HL-60/S4 treated with phorbol 12-myristate 13-acetate at 8.2 ng/mL for 4 days and 3 days (cell line): ENCODE measurements around the gene NPPC.
"Not testable (repeated sequence)": the region's sequence is repeated elsewhere in the genome, so short reads cannot be mapped to it uniquely, and the experiment has no call there.

ENCODE experiments used
- in situ Hi-C: fragments of 300-500 bp; cut with MboI; formaldehyde crosslinking; loops from 2 replicates; pipeline ENCODE4 v1.15.0; 2022; ENCODE audit warnings: low sequenced_read_pairs

Gene NPPC

DNA sequence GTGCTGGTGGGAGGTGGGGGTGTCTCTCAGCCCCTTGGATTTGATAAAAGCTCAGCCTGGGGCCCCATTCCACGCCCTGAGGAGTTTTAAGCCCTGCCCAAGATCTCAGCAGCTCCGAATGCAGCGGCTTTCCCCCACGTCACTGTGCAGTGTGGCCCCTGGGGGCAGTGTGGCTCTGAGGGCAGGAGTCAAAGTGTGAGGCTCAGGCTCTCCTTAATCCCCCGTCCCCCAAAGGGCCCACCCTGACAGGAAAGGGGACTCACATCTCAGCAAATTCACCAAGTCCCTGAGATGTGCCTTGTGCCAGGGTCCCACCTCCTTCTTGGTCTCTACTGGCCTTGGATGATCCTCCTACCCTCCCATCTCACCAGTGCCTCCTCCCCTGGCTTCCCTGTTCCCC lies 25.2 kb downstream of the NPPC start:
- in situ Hi-C loops, result loop anchor here (25.0 kb wide), 2 partner anchors 411 to 536 kb away; no protein-coding TSS in a partner anchor

DNA sequence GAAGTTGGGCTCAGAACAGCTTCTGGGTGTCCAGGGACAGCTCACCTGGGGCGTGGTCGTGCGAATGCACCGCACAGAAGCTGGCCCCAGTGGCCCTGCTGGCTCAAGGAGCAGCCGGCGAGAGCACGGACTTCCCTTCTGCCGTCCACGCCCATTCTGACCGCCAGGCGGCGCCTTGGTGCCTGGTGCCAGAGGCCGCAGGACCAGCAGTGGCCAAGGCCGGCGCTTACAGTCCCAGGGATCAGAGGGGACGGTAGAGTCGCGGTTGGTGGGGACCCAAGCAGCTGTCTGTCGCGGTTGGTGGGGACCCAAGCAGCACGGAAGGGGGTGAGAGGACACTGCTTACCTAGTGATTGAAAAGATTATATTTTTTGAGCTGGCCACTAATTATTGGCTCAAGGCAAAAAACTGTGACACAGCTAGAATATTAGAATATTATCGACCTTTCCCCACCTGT lies 25.7 kb downstream of the NPPC start:
- in situ Hi-C loops, result loop anchor here (25.0 kb wide), 2 partner anchors 412 to 537 kb away; no protein-coding TSS in a partner anchor

DNA sequence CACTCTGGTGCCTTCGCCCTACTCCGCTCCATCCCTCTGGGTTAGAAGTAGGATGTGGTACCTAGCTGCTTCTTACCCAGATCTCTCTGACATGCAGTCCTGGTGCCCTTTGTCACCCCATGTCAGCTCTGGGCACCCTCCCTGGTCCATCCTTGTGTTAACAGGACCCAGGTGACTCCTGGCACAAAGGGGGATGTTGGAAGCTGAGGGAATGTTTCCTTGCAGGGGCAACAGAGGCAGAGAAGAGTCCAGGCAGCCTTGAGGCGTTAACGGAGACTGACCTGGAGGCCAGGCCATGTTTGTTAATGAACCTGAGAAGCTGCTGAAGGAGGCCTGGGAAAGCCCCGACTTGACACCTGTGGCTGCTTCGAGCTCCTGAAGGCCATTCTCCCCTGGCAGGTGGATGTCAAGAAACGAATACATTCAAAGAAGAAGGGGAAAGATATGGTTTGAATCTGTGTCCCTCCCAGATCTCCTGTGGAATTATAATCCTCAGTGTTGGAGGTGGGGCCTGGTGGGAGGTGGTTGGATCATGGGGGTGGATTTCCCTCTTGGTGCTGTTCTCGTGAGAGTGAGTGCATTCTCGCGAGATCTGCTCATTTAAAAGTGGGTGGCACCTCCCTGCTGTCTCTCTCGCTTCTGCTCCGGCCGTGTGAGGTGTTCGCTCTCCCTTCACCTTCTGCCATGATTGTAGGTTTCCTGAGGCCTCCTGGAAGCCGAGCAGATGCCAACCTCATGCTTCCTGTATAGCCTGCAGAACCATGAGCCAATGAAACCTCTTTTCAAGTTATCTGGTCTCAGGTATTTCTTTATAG lies 31.4 kb downstream of the NPPC start:
- in situ Hi-C loops, result no loop called here

DNA sequence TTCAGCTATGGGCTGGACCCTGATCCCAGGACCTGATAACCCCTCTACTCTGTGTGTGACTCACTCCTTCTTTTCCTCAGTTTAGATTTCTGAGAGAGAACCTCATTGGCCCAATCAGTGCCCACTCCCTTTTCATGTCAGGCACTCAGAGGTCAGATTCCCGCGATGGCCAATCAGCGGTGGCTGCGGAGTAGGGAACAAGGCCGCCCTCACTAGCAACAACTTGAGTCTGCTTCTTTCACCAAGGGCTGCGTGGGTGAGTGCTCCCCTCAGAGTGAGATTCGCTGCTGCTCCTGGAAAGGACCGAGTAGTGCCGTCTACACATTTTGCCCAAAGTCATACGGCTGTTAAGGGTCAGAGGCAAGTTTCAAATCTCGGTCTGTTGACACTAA lies 34.7 kb downstream of the NPPC start:
- in situ Hi-C loops, result no loop called here

DNA sequence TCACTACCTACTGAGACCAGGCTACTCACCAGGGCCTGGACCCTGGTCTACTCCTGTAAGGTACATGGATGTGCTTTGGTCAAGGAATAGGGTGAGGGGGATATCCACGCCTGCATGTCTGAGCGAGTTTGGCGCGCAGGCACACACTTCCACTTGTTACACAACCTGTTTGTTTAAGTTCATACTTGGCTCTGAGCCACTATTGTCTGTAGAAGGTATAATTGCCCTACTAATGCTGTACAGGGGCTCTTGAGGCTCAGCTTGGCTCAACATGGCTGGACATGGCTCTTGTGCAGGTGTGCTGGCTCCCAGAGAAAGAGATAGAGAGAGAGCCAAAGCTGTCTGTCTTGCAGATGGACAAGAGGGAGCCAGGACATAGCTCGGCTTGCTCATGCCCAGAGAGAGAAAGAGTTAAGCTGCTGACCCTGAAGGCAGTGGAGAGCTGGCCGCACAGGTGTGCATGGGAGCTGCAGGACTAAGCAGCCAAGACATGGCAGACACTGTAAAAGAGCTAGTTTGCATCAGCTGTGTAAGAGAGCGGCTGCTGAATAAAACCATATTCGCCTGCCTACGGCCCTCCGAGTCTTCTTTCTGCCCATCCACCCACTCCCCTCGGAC lies 35.2 kb downstream of the NPPC start:
- in situ Hi-C loops, result no loop called here

DNA sequence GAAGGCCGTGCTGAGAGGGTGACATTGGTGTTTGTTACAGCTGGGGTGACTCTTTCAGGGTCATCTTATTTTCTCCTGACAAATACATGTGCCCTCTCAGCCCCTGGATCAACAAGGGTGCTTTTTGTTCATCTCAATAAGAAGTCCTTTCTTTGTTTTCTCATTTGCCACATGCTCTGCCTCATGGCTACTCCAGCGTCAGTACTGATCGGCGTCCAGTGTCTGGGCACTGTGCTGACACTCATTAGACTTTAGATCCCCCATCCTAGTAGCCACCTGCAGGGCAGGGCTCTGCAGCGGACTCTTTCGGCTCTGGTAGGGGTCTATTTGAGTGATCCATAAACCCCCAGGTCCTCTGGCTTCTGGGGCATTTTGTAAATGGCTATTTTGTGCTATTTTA lies 38.4 kb downstream of the NPPC start:
- in situ Hi-C loops, result no loop called here

DNA sequence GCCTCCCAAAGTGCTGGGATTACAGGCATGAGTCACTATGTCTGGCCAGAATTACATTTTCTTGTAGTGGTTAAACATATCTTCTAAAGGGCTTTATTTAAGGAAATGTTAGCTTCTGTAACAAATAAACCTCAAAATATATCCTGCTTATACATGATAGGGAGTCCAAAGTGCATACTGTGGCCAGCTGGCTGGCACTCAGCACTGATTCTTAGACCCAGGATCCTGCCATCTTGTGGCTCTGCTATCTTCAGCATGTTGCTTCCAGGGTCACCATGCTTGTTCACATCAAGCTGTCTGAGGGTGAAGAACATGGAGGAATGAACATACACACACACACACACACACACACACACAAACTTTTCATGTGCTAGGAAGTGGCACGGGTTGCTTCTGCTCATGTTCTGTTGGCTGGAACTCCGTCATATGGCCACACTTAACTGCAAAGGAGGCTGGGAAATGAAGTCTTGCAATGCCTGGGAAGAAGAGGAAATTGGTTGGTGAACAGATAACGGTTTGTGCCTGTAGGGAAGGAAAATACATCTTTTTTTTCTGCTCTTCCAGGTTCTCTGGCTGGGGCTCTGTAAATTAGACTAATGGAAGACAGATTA lies 40.0 kb downstream of the NPPC start:
- in situ Hi-C loops, result no loop called here

- in situ Hi-C loops, result no loop called here
Observed at GRCh38 chr2:231884438-231885140, 41.6 kb downstream of the NPPC start.

DNA sequence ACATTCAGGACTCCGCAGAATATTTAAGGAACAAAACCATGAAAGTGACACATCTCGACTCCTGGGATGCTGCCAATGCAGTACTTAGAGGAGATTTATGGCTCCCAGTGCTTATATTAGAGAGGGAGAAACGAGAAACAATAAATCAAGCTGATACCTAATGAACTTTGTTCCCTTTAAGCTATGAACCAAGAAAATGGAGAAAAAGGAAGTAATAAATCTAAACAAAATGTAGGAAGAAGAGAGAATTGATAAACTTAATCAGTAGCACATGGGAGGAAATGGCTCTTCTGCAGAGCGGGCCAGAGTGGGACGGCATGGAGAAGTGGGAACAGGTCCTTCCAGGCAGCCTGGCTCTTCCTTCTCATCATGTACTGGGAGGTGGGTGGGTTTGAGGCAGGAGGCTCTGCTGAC lies 42.7 kb downstream of the NPPC start:
- in situ Hi-C loops, result no loop called here

DNA sequence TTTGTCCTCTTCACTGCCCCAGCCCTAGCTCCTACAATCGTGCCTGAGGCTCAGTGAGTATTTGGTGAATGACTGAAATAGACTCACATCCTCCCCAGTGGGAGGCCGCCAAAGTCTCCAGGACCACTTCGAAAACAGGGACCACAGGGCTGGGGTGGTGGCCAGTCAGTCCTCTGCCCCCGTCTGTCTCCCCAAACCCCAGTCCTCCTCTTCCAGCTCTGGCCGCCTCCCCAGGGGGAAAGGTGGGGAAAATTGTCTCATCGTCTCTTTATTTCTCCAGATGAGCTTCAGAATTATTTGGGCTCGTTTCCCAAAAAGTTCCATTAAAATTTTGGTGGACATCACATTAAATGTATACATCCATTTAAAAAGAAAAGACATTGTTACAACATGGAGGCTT lies 43.5 kb downstream of the NPPC start:
- in situ Hi-C loops, result no loop called here

- in situ Hi-C loops, result not testable (repeated sequence)
Observed at GRCh38 chr2:231880371-231880770, 45.8 kb downstream of the NPPC start.

GRCh38 chr2:231879216-231879615 lies 47.0 kb downstream of the NPPC start:
- in situ Hi-C loops, result no loop called here

GRCh38 chr2:231877533-231878456 lies 48.4 kb downstream of the NPPC start:
- in situ Hi-C loops, result no loop called here

GRCh38 chr2:231874944-231875343 lies 51.3 kb downstream of the NPPC start:
- in situ Hi-C loops, result no loop called here
